ENCODE results near the gene GZF1.
A peak's percentile ranks its signal among the peaks of the same experiment; 100 is the strongest.

The GZF1 gene

GRCh38 chr20:23361476-23362391 is at the start of gene GZF1:
TSS of gene GZF1 (plus strand) at chr20:23362182. CDS start at chr20:23364384, 2,202 bp downstream.
- peak; percentile 89 for DNase-seq

GRCh38 chr20:23313271-23313670 is 48.7 kb upstream of the GZF1 start:
- no peak for DNase-seq

GRCh38 chr20:23314699-23315098 is 47.3 kb upstream of the GZF1 start:
- DNase-seq, result no peak

GRCh38 chr20:23315099-23315498 is 46.9 kb upstream of the GZF1 start:
- DNase-seq, result no peak

- no peak for DNase-seq
Observed at GRCh38 chr20:23316626-23317025, 45.4 kb upstream of the GZF1 start.

- no peak for DNase-seq
Observed at GRCh38 chr20:23317081-23317480, 44.9 kb upstream of the GZF1 start.

- DNase-seq, result no peak
Observed at GRCh38 chr20:23318347-23318746, 43.6 kb upstream of the GZF1 start.

GRCh38 chr20:23320317-23320716 is 41.7 kb upstream of the GZF1 start:
- no peak for DNase-seq

GRCh38 chr20:23325107-23325506 is 36.9 kb upstream of the GZF1 start:
- no peak for DNase-seq

- no peak for DNase-seq
Observed at GRCh38 chr20:23326774-23327173, 35.2 kb upstream of the GZF1 start.

GRCh38 chr20:23327617-23328333 is 34.2 kb upstream of the GZF1 start:
- DNase-seq, result no peak

- no peak for DNase-seq
Observed at GRCh38 chr20:23331450-23332350, 30.3 kb upstream of the GZF1 start.

GRCh38 chr20:23332467-23332866 is 29.5 kb upstream of the GZF1 start:
- DNase-seq, result no peak

- DNase-seq, result no peak
Observed at GRCh38 chr20:23334111-23334510, 27.9 kb upstream of the GZF1 start.

GRCh38 chr20:23335521-23335920 is 26.5 kb upstream of the GZF1 start:
- no peak for DNase-seq

- DNase-seq, result no peak
Observed at GRCh38 chr20:23336476-23336875, 25.5 kb upstream of the GZF1 start.

- DNase-seq, result no peak
Observed at GRCh38 chr20:23337312-23337711, 24.7 kb upstream of the GZF1 start.

GRCh38 chr20:23339986-23340385 is 22.0 kb upstream of the GZF1 start:
- DNase-seq, result no peak

GRCh38 chr20:23340524-23340923 is 21.5 kb upstream of the GZF1 start:
- no peak for DNase-seq

- DNase-seq, result no peak
Observed at GRCh38 chr20:23341073-23341472, 20.9 kb upstream of the GZF1 start.

- no peak for DNase-seq
Observed at GRCh38 chr20:23343590-23343989, 18.4 kb upstream of the GZF1 start.

GRCh38 chr20:23344336-23344735 is 17.6 kb upstream of the GZF1 start:
- no peak for DNase-seq

GRCh38 chr20:23346002-23346401 is 16.0 kb upstream of the GZF1 start:
- no peak for DNase-seq

Data from NCI-H2081 treated with DMSO at 0.1 percent for 48 hours (cell line).